Measurements from ENCODE around the gene AMOT. TPM values are rescaled to one million over a fixed set of nuclear protein-coding genes. Genes with fewer than 3 reads are reported as not detected.

AMOT gene
- total and polyA plus RNA-seq, 2 of the 4 experiments (the other 2 are of a cell fraction): 4.7 to 9.1 TPM

- Histone ChIP-seq H4K20me1 (ENCODE audit: insufficient read depth, low read length) (no peaks in the 10 kb centered on the region), H3K27me3 (ENCODE audit: control insufficient read depth, insufficient read depth, low read length) (peaks cover 3% of the 10 kb centered on the region; the same call in 1 of the 2 replicates), H3K36me3 (ENCODE audit: control insufficient read depth, insufficient read depth, low read length) (no peaks in the 10 kb centered on the region), H3K27ac (ENCODE audit: insufficient read depth, low read length) (no peak overlapping the region), H2BK20ac (ENCODE audit: low read depth, low read length) (no peak overlapping the region), H3K4me2 (ENCODE audit: low read depth, low read length) (no peak overlapping the region), H2BK120ac (ENCODE audit: low read depth, low read length) (no peak overlapping the region), H3K9ac (ENCODE audit: low read depth, low read length) (no peak overlapping the region), H2AFZ (replicated peaks; ENCODE audit: low read length, poor library complexity) (no peak overlapping the region), H3K79me1 (ENCODE audit: low read depth in 1 of 2, low read length in 2 of 2) (no peaks in the 10 kb centered on the region), H2BK5ac (ENCODE audit: low read depth, low read length, poor library complexity, severe bottlenecking) (no peak overlapping the region), H3K23ac (ENCODE audit: low read depth, low read length) (no peak overlapping the region), H2BK15ac (ENCODE audit: low read depth, low read length) (no peak overlapping the region), H3K9me1 (ENCODE audit: insufficient read depth, low read length) (no peaks in the 10 kb centered on the region), H3K4ac (ENCODE audit: low read depth, low read length) (no peak overlapping the region), H3K56ac (ENCODE audit: extremely low read depth, insufficient read depth, low read length) (no peak overlapping the region), H3K18ac (ENCODE audit: low read depth, low read length) (no peak overlapping the region), H3K4me3 (ENCODE audit: insufficient read depth, low read depth, low read length) (no peak overlapping the region), H2AK5ac (ENCODE audit: low read depth, low read length) (no peak overlapping the region), H4K5ac (ENCODE audit: low read depth, low read length) (no peak overlapping the region), H3K14ac (replicated peaks; ENCODE audit: low read depth, low read length) (no peak overlapping the region), H4K8ac (ENCODE audit: low read depth in 2 of 2, low read length in 2 of 2) (no peak overlapping the region), H3K4me1 (ENCODE audit: control insufficient read depth, insufficient read depth, low read length) (no peaks in the 10 kb centered on the region; the same call in 1 of the 2 replicates), H2AK9ac (replicated peaks; ENCODE audit: low read depth, low read length, poor library complexity) (no peak overlapping the region), H4K91ac (ENCODE audit: insufficient read depth, low read depth, low read length) (no peak overlapping the region), H3K9me3 (ENCODE audit: control insufficient read depth, insufficient read depth, low read length) (no peaks in the 10 kb centered on the region)
- ChIA-PET POLR2A (ENCODE audit: unreplicated experiment) (no interaction called here), CTCF (no interaction called here)
- intact Hi-C loops (cut with micrococcal nuclease) (loop anchor here (10.0 kb wide), 1 partner anchor 192 kb away; no protein-coding TSS in a partner anchor), dilution Hi-C loops (cut with HindIII; ENCODE audit: low sequenced_read_pairs, unreplicated experiment) (no loop called here), in situ Hi-C loops (cut with MboI; ENCODE audit: low sequenced_read_pairs) (loop anchor here (25.0 kb wide), 1 partner anchor 1159 kb away; the partner anchor contains the start of gene ALG13)
- no CpG with 5 or more reads among the region's 2 CpGs for WGBS, 2 experiments (ENCODE audit: extremely low coverage in 2 of 2, insufficient read length in 1 of 2)
- no peak for ATAC-seq (ENCODE audit: low read depth)
- BruUV-seq (replicated peaks): no TSS peak
- no peak for DNase-seq
- no peak for TF ChIP-seq MAZ (IDR thresholded peaks at IDR 0.05; ENCODE audit: borderline replicate concordance, low read depth, low read length)
- TF ChIP-seq RAD21 (IDR thresholded peaks at IDR 0.05; ENCODE audit: low read length): no peak
- TF ChIP-seq RFX5 (IDR thresholded peaks at IDR 0.05; ENCODE audit: low read depth, low read length): no peak
Observed at GRCh38 chrX:112846782-112847181, 6.2 kb upstream of the AMOT start.
